ENCODE results near the gene SULF2. TPM values are rescaled to one million over a fixed set of nuclear protein-coding genes. Genes with fewer than 3 reads are reported as not detected.

The SULF2 gene
- total RNA-seq, 1 experiment from 2014 or later, result 0.69 TPM

GRCh38 chr20:47686545-47686944 is 98.7 kb downstream of the SULF2 start:
- intact Hi-C loops (cut with micrococcal nuclease; ENCODE audit: unreplicated experiment), result no loop called here
- ChIA-PET CTCF (no interaction called here), POLR2A (ENCODE audit: low non-redundant PET) (no interaction called here)
- DNase-seq (ENCODE audit: low spot score), result no peak
- BruUV-seq (replicated peaks), result no TSS peak
- Histone ChIP-seq H3K4me1 (ENCODE audit: insufficient read depth, low read length, poor library complexity, severe bottlenecking) (no peaks in the 10 kb centered on the region), H3K27me3 (replicated peaks; ENCODE audit: insufficient read depth, low read depth, low read length, poor library complexity) (no peaks in the 10 kb centered on the region), H3K36me3 (ENCODE audit: insufficient read depth, low read length, poor library complexity, severe bottlenecking) (no peaks in the 10 kb centered on the region), H3K27ac (ENCODE audit: low read depth, low read length, poor library complexity, severe bottlenecking) (no peak overlapping the region), H3K4me3 (ENCODE audit: low read depth, low read length, poor library complexity, severe bottlenecking) (no peak overlapping the region), H3K9me3 (ENCODE audit: low read depth, low read length, poor library complexity, severe bottlenecking) (peaks cover 6% of the 10 kb centered on the region)
- no peak for TF ChIP-seq CTCF (conservative IDR thresholded peaks at IDR 0.05; ENCODE audit: low read depth, low read length)
- no peak for TF ChIP-seq EZH2 (IDR thresholded peaks at IDR 0.05; ENCODE audit: borderline replicate concordance, low read depth, low read length, poor library complexity, severe bottlenecking)

- no peaks in the 10 kb centered on the region for H3K27me3 ChIP-seq (replicated peaks; ENCODE audit: insufficient read depth, low read depth, low read length, poor library complexity)
- no peaks in the 10 kb centered on the region for H3K9me3 ChIP-seq (ENCODE audit: low read depth, low read length, poor library complexity, severe bottlenecking)
- BruUV-seq (replicated peaks), result no TSS peak
- no peaks in the 10 kb centered on the region for H3K4me1 ChIP-seq (ENCODE audit: insufficient read depth, low read length, poor library complexity, severe bottlenecking)
- no peaks in the 10 kb centered on the region for H3K36me3 ChIP-seq (ENCODE audit: insufficient read depth, low read length, poor library complexity, severe bottlenecking)
- intact Hi-C loops (cut with micrococcal nuclease; ENCODE audit: unreplicated experiment), result no loop called here
- no peak overlapping the region for H3K27ac ChIP-seq (ENCODE audit: low read depth, low read length, poor library complexity, severe bottlenecking)
- DNase-seq (ENCODE audit: low spot score), result no peak
- ChIA-PET CTCF (no interaction called here), POLR2A (ENCODE audit: low non-redundant PET) (no interaction called here)
- H3K4me3 ChIP-seq (ENCODE audit: low read depth, low read length, poor library complexity, severe bottlenecking), result no peak overlapping the region
- TF ChIP-seq EZH2 (IDR thresholded peaks at IDR 0.05; ENCODE audit: borderline replicate concordance, low read depth, low read length, poor library complexity, severe bottlenecking), result no peak
- no peak for TF ChIP-seq CTCF (conservative IDR thresholded peaks at IDR 0.05; ENCODE audit: low read depth, low read length)
Observed at GRCh38 chr20:47684306-47685080, 100.8 kb downstream of the SULF2 start.

GRCh38 chr20:47682916-47683315 is 102.4 kb downstream of the SULF2 start:
- CTCF ChIA-PET, result no interaction called here
- TF ChIP-seq EZH2 (IDR thresholded peaks at IDR 0.05; ENCODE audit: borderline replicate concordance, low read depth, low read length, poor library complexity, severe bottlenecking) (no peak), CTCF (conservative IDR thresholded peaks at IDR 0.05; ENCODE audit: low read depth, low read length) (no peak)
- Histone ChIP-seq H3K4me3 (ENCODE audit: low read depth, low read length, poor library complexity, severe bottlenecking) (no peak overlapping the region), H3K27me3 (replicated peaks; ENCODE audit: insufficient read depth, low read depth, low read length, poor library complexity) (no peaks in the 10 kb centered on the region), H3K27ac (ENCODE audit: low read depth, low read length, poor library complexity, severe bottlenecking) (no peak overlapping the region), H3K4me1 (ENCODE audit: insufficient read depth, low read length, poor library complexity, severe bottlenecking) (no peaks in the 10 kb centered on the region), H3K9me3 (ENCODE audit: low read depth, low read length, poor library complexity, severe bottlenecking) (no peaks in the 10 kb centered on the region), H3K36me3 (ENCODE audit: insufficient read depth, low read length, poor library complexity, severe bottlenecking) (no peaks in the 10 kb centered on the region)
- BruUV-seq (replicated peaks), result no TSS peak
- no peak for DNase-seq (ENCODE audit: low spot score)
- POLR2A ChIA-PET (ENCODE audit: low non-redundant PET), result no interaction called here
- intact Hi-C loops (cut with micrococcal nuclease; ENCODE audit: unreplicated experiment), result no loop called here
